HG03378 (cell line): Measurements from ENCODE around the gene MGAT5B.

ENCODE experiments used
- ATAC-seq: cut with Tn5 transposase; IDR thresholded peaks from one replicate; pipeline ENCODE4 v1.9.1; 2021; ENCODE audit warnings: mild to moderate bottlenecking, moderate library complexity; ENCODE audit not compliant: unreplicated experiment

The MGAT5B gene

GRCh38 chr17:76946111-76946771 is 78.0 kb downstream of the MGAT5B start:
- no peak for ATAC-seq

DNA sequence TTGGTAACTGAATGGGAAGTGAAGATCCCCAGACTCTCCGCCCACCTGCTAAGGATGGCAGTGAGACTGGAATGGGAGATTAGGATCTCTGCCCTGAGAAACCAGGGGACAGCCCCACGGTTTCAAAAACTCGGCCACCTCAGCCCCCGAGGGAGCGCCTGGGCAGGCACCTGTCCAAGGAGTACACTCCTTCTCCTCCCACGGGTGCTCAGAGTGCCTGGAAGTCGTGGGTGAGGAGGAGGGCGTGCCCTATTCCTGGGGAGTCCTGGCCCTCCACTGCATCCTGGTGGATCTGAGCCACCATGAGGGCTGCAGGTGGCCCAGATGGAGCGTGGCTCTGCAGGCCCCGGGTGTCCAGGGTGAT is 78.5 kb downstream of the MGAT5B start:
- ATAC-seq, result no peak

GRCh38 chr17:76947309-76947708 is 79.1 kb downstream of the MGAT5B start:
- no peak for ATAC-seq

GRCh38 chr17:76947771-76948170 is 79.6 kb downstream of the MGAT5B start:
- no peak for ATAC-seq

GRCh38 chr17:76948301-76948700 is 80.1 kb downstream of the MGAT5B start:
- no peak for ATAC-seq

DNA sequence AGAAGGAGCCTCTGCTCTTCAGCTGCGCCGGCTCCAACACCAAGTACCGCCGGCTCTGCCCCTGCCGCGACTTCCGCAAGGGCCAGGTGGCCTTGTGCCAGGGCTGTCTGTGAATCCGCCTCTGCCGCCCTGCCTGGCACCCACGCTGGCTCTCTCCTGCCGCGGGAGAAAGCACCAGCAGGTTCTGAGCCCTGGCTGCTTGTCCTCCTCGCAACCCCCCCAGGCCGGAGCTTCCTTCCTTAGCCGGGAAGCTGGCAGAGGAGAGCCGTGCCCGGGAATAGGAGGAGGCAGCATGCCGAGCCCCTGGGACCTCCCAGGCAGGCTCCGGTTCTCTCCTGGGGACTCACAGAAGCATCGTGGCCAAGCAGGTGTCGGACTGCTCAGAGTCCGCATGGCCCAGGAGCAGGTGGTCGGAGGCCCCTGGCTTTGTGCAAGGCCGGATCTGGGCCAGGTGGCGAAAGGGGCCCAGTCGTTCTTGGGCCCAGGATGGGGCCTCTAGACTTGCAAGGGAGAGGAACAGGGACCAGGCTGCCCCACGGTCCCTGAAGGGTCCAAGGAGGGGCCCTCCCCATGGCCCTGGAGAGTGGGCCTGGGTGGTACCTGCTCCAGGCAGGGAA is 80.6 kb downstream of the MGAT5B start:
- no peak for ATAC-seq

DNA sequence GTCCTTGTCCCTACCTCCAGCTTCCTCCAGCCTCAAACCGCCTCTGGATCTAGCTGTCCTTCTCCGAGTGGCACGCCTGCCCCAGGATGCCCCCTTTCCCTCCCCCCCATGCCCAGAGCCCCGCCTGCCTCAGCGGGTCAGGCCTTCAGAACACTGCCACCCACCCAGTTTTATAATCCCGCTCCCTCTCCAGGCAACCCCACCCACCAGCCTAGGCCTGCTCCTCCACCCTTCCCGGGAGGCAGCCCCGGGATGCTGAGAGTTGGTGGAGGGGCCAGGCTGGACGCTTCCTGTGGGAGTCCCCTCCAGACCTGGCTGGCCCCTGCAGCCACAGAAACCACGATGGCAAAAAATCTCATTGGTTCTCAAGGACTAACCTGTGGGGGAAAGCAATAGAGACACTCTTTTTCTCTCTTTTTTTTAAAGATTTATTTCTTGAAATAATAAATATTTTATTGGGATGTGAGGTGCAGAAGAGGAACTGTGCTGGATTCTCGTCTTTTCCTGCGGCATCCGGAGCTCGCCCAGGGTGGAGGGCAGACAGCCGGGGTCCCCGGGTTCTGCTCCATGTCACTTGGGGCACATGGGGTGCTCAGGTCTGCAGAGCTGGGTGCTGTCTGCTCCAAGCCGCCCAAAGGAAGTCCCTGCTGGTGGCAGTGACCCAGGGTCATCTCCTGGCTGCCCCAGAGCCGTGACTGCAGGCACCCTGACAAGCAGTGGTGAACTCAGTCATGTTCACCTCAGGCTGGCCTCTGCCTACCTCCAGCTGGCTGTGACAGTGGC is 81.9 kb downstream of the MGAT5B start:
- ATAC-seq, result no peak

DNA sequence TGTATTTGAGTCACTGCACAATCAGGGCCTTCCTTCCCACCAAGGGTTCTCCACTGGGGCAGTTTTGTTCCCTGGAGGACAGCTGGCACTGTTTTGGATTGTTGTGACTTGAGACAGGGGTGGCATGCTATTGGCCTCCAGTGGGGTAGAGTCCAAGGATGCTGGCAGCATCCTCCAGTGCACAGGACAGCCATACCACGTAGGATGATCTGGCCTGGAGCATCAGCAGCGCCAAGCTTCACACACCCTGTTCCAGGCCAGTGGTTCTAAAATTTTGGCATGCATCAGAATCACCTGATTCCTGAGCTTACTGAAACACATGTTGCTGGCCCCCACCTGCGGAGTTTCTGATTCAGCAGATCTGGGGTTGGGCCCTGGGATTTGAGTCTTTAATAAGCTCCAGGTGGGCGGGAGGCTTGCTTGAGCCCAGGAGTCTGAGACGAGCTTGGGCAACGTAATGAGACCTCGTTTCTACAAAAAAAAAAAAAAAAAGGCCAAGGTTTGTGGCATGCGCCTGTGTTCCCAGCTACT is 83.2 kb downstream of the MGAT5B start:
- ATAC-seq, result no peak

- no peak for ATAC-seq
Observed at GRCh38 chr17:76952402-76952801, 84.2 kb downstream of the MGAT5B start.

DNA sequence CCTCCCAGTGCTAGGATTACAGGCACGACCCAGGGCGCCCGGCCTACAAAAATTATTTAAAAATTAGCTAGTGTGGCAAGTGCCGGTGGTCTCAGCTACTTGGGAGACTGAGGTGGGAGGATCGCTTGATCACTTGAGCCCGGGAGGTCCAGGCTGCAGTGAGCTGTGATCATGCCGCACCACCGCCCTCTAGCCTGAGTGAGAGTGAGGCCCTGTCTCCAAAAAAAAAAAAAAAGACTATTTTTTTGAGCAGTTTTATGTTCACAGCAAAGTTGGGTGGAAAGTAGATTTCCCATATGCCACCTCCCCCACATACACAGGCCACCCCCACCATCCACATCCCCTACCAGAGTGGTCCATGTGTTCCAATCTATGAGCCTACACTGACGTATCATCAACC is 84.9 kb downstream of the MGAT5B start:
- ATAC-seq, result no peak

DNA sequence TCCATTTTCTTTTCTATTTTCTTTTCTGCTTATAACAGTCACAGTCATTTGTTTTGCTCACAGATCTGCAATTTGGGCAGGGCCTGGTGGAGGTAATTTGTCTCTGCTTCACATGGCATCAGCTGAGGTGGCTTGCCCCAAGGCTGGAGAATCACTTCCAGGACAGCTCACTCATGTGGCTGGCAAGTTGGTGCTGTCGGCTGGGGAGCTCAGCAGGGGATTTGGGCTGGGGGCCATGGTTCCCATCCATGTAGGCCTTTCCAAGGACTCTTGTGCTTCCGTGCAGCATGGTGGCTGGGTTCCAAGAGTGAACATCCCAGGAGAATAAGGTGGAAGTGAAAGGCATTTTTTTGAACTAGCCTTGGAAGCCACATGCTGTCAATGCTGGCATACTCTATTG is 85.7 kb downstream of the MGAT5B start:
- ATAC-seq, result no peak

- ATAC-seq, result no peak
Observed at GRCh38 chr17:76955191-76955590, 87.0 kb downstream of the MGAT5B start.

GRCh38 chr17:76956846-76957540 is 88.8 kb downstream of the MGAT5B start:
- no peak for ATAC-seq

DNA sequence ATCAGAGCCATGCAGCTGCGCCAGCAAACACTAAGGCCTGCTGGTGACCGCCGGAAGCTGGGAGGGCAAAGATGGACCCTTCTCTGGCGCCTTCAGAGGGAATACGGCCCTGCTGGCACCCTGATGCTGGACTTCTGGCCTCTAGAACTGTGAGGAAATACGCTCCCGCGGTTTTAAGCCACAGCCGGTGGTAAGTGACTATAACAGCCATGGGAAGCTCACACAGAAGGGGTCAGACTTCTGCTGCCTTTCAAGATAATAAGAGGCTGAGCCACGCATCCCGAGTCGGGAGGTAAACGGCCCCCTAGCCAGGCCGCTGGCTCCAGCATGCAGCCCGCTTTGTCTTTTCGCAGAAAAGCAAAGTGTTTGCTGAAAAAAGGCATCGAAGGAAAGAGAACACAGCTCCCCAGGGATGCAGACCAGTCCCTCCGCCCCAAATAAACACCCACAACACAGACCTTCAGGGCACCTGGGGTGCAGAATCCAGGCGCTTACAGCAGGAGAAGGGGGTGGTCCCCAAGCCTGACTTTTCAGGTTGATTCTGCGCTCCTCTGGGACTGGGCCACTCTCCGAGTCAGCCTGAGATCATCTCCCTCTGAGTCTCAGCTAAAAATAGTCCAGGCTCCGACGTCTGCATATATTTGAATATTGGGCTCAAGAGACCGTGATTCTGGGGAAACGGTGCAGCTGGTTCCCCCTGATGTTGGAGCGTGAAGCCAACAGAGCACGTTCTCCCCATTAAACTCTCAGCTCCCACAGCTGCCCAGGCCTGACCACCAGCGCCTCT is 89.7 kb downstream of the MGAT5B start:
- ATAC-seq, result no peak

GRCh38 chr17:76958974-76959373 is 90.8 kb downstream of the MGAT5B start:
- ATAC-seq, result no peak

- no peak for ATAC-seq
Observed at GRCh38 chr17:76961869-76962268, 93.7 kb downstream of the MGAT5B start.

- no peak for ATAC-seq
Observed at GRCh38 chr17:76962858-76963257, 94.7 kb downstream of the MGAT5B start.

- ATAC-seq, result no peak
Observed at GRCh38 chr17:76966016-76966415, 97.8 kb downstream of the MGAT5B start.

DNA sequence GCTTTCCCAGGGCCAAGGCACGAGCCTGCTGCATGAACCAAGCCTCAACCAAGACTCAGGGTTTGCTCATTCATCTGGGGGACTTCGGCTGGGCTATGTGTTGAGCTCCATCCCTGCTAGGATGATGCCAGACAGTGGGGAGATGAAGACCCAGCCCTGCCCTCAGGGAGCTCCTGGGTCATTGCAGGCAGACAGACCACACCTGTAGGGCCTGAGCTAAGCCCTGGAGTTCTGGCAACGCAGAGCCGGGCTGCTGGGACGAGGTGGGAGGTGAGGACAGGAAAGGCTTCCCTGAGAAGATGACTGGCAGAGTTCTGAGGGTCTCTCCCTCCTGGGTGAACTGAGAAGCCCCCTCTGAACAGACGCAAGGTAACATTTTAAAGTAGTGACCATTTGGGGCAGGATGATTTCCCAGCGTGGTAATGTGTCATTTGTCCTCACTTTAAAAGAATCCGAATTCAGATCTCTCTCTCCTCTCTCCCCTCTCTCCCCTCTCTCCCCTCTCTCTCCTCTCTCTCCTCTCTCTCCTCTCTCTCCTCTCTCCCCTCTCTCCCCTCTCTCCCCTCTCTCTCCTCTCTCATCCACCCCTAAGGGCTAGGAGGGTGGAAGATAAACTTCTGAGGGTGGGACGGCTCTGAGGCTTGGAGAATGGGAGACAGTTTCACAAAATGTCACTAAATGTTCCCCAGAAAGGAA is 98.4 kb downstream of the MGAT5B start:
- no peak for ATAC-seq

DNA sequence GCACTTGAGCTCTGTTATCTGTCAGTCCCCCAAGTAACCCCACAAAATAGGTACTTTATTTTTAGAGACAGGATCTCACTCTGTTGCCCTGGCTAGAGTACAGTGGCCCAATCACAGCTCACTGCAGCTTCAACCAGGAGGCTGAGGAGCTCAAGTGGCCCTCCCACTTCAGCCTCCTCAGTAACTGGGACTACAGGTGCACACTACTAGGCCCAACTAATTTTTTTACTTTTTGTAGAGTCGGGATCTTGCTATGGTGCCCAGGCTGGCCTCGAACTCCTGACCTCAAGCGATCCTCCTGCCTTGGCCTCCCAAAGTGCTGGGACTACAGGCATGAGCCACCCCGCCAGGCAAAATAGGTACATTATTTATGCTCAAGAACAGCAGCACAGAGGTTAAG is 99.6 kb downstream of the MGAT5B start:
- no peak for ATAC-seq
